C4-2B (cell line): ENCODE measurements around the gene ALAS1.

Experiments used
- H3K27ac ChIP-seq: fragments of 450-650 bp; 2 replicates; pipeline ENCODE4 v1.5.1; 2017
- CTCF ChIP-seq: fragments of 450-650 bp; conservative IDR thresholded peaks from 2 replicates; pipeline ENCODE4 v1.5.1; 2017; ENCODE audit warnings: mild to moderate bottlenecking
- ZFX ChIP-seq: fragments of 450-650 bp; IDR thresholded peaks from 2 replicates; pipeline ENCODE4 v1.6.1; 2017

Gene ALAS1

GRCh38 chr3:52218454-52218853, 20.5 kb downstream of the ALAS1 start:
- H3K27ac ChIP-seq, result peak overlapping the region; percentile 76

GRCh38 chr3:52218937-52219650, 21.1 kb downstream of the ALAS1 start:
- TF ChIP-seq ZFX (no peak), CTCF (no peak)
- peak overlapping the region; percentile 76 for H3K27ac ChIP-seq

More at GRCh38 chr3:52218454-52218853, 20.5 kb downstream of the ALAS1 start:
- TF ChIP-seq CTCF, result no peak
- TF ChIP-seq ZFX, result no peak

- H3K27ac ChIP-seq, result peak overlapping the region; percentile 5; the same call in 1 of the 2 replicates
- TF ChIP-seq ZFX, result no peak
- peak; percentile 88 for TF ChIP-seq CTCF
These were observed 22.5 kb downstream of the ALAS1 start for GRCh38 chr3:52220380-52221026.

GRCh38 chr3:52221141-52221562, 23.2 kb downstream of the ALAS1 start:
- TF ChIP-seq CTCF (no peak), ZFX (no peak)

GRCh38 chr3:52221563-52222318, 23.8 kb downstream of the ALAS1 start:
- no peak overlapping the region; the same call in 1 of the 2 replicates for H3K27ac ChIP-seq
- TF ChIP-seq CTCF (no peak), ZFX (no peak)

More at GRCh38 chr3:52221141-52221562, 23.2 kb downstream of the ALAS1 start:
- H3K27ac ChIP-seq, result peak overlapping the region; percentile 5; the same call in 1 of the 2 replicates

- H3K27ac ChIP-seq, result no peak overlapping the region
- TF ChIP-seq CTCF, result no peak
- TF ChIP-seq ZFX, result no peak
These were observed 24.6 kb downstream of the ALAS1 start for GRCh38 chr3:52222319-52223221.
